HuH-7 (cell line): ENCODE measurements around the gene SCAPER.
"Not testable (repeated sequence)": the region's sequence is repeated elsewhere in the genome, so short reads cannot be mapped to it uniquely, and the experiment has no call there.

ENCODE experiments used
- DNase-seq: peaks from one replicate; pipeline ENCODE4 v3.0.0; 2011; ENCODE audit warnings: low spot score

The SCAPER gene

GRCh38 chr15:76313175-76313567 is 592.0 kb downstream of the SCAPER start:
- not testable (repeated sequence) for DNase-seq

- DNase-seq, result no peak
Measured at GRCh38 chr15:76312540-76313174, 592.5 kb downstream of the SCAPER start.

- DNase-seq, result peak; percentile 98
Measured at GRCh38 chr15:76311100-76311953, 593.8 kb downstream of the SCAPER start, which contains the start of gene ETFA. Gene ETFA (minus strand): TSS chr15:76311469. CDS start chr15:76311388, 81 bp downstream.

GRCh38 chr15:76310475-76311099 is 594.6 kb downstream of the SCAPER start:
- no peak for DNase-seq

GRCh38 chr15:76309601-76310330 is 595.4 kb downstream of the SCAPER start:
- DNase-seq, result no peak

- DNase-seq, result no peak
Measured at GRCh38 chr15:76303909-76304308, 601.2 kb downstream of the SCAPER start.

GRCh38 chr15:76299786-76300185 is 605.4 kb downstream of the SCAPER start:
- DNase-seq, result no peak

GRCh38 chr15:76298986-76299385 is 606.2 kb downstream of the SCAPER start:
- no peak for DNase-seq

- DNase-seq, result not testable (repeated sequence)
Measured at GRCh38 chr15:76297951-76298350, 607.2 kb downstream of the SCAPER start.
